Natural killer cell treated with Interleukin-12 subunit alpha and Interleukin-12 subunit beta and Interleukin-15 and Interleukin-18, amount 100 ng/mL, for 72 hours (primary cell): ENCODE results near the gene ZNF337. TPM values are rescaled to one million over a fixed set of nuclear protein-coding genes. Genes with fewer than 3 reads are reported as not detected.

Source experiments
- ATAC-seq, 2 donors: fragments of 150-1000 bp; cut with Tn5 transposase in 1 of 2; sonication (Bioruptor Pico), chemical (Tn5 transposase) in 1 of 2; 2 replicates each; pipeline ENCODE4 v1.10.0; 2021
- DNase-seq: peaks from one replicate; pipeline ENCODE4 v3.0.0; 2022; ENCODE audit warnings: low spot score
- H3K27ac Mint-ChIP-seq, 2 donors: 1 replicate in 1 of 2; 2 replicates in 1 of 2; pipeline ENCODE4 v1.8.0; 2022; ENCODE audit warnings: mixed read lengths in 2 of 2, mild to moderate bottlenecking in 1 of 2, moderate library complexity in 1 of 2
- H3K27me3 Mint-ChIP-seq, 2 donors: 1 replicate in 1 of 2; 2 replicates in 1 of 2; pipeline ENCODE4 v1.8.0; 2022; ENCODE audit warnings: mixed read lengths in 2 of 2
- H3K36me3 Mint-ChIP-seq: one replicate; pipeline ENCODE4 v1.8.0; 2022; ENCODE audit warnings: mixed read lengths
- H3K4me1 Mint-ChIP-seq, 2 donors: 1 replicate in 1 of 2; 2 replicates in 1 of 2; pipeline ENCODE4 v1.8.0; 2022; ENCODE audit warnings: low read depth in 2 of 2, mixed read lengths in 2 of 2, mild to moderate bottlenecking in 1 of 2
- H3K4me3 Mint-ChIP-seq: one replicate; pipeline ENCODE4 v1.8.0; 2022; ENCODE audit warnings: mixed read lengths
- H3K9me3 Mint-ChIP-seq: 2 replicates; pipeline ENCODE4 v1.8.0; 2022; ENCODE audit warnings: mixed read lengths
- total RNA-seq, 2 donors: library from RNA; stranded (reverse); gene quantifications; one replicate each; pipeline ENCODE4 v1.2.3, GENCODE V29; 2022

ZNF337 gene
- 10 to 100 TPM; 15.3 to 21.5 TPM for total RNA-seq

DNA sequence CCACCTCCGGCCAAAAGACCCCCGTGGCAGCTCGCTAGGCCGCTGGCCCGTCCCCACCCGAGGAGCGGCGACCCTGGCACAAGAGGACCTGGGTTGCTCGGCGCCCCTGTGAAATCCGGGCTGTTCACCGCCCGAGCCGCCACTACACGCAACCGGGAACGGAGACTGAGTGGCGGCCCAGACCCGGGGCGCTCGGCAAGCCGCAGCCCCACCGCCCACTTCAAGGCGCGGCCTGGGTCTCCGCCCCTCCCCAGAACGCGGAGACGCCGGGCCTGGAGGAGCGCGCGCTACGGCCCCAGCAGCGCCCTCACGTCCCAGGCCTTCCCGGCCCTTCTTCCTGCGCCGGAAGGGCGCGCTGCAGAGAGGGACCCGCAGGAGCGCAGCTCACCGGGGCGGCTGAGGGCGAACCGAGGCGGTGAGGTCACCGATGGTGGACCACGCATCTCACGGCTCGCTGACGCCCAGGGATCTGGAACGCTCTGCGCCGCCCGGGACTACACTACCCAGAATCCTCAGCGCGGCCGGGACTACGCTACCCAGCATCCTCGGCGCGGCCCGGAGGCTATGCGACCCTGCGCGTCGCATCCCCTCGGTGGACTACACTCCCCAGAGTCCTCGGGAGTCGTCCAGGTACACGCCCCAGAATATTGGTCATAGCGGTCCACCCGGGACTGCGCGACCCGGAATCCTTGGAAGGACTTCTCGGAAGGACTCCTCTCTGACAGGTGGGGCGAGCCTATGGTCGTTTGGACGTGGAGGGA is at the start of gene ZNF337:
TSS of gene ZNF337 (minus strand) at position 483 of the 761 bp plus-strand sequence. CDS start 10,436 bp downstream, outside the sequence.
- peaks cover 17% of the 10 kb centered on the region for H3K36me3 Mint-ChIP-seq
- H3K27ac Mint-ChIP-seq: peak within 1 kb of the TSS; percentile 78
- DNase-seq: peak; percentile 96
- peak; percentile 100 for ATAC-seq
- peaks cover 9 to 18% of the 10 kb centered on the region in 2 donors for H3K4me1 Mint-ChIP-seq
- no peaks in the 10 kb centered on the region for H3K9me3 Mint-ChIP-seq
- H3K4me3 Mint-ChIP-seq: peak within 1 kb of the TSS; percentile 96
- no peaks in the 10 kb centered on the region for H3K27me3 Mint-ChIP-seq

DNA sequence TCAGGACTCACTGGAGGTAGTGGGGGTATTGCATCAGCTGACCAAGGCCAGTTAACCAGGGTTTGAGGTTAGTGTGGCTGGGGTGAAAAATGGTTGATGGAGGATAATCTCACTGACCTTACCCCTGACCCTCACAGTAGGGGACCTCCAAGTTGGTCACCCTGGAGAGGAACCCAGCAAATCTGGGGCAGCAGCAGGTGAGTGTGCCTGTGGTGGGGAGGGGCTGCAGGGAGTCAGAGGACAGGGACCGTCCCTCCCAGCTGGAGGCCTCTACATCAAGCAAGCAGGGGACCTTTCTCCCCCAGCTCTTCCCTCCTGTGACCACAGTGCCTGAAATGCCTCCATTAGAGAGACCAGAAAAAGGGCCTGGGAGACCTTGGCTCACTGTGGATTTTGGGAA is 49.1 kb upstream of the ZNF337 start:
- peaks cover 2 to 3% of the 10 kb centered on the region in 2 donors for H3K4me1 Mint-ChIP-seq
- no peaks in the 10 kb centered on the region for H3K27me3 Mint-ChIP-seq
- H3K9me3 Mint-ChIP-seq: no peaks in the 10 kb centered on the region
- H3K4me3 Mint-ChIP-seq: no peak overlapping the region
- no peak overlapping the region for H3K27ac Mint-ChIP-seq
- no peaks in the 10 kb centered on the region for H3K36me3 Mint-ChIP-seq
- DNase-seq: no peak
- no peak for ATAC-seq

- Mint-ChIP-seq H3K4me1 (peaks cover 1 to 2% of the 10 kb centered on the region in 2 donors), H3K27ac (no peak overlapping the region), H3K9me3 (no peaks in the 10 kb centered on the region), H3K27me3 (no peaks in the 10 kb centered on the region), H3K4me3 (no peak overlapping the region), H3K36me3 (no peaks in the 10 kb centered on the region)
- DNase-seq (no peak), ATAC-seq (no peak)
Measured at GRCh38 chr20:25745100-25745499, 48.4 kb upstream of the ZNF337 start.

DNA sequence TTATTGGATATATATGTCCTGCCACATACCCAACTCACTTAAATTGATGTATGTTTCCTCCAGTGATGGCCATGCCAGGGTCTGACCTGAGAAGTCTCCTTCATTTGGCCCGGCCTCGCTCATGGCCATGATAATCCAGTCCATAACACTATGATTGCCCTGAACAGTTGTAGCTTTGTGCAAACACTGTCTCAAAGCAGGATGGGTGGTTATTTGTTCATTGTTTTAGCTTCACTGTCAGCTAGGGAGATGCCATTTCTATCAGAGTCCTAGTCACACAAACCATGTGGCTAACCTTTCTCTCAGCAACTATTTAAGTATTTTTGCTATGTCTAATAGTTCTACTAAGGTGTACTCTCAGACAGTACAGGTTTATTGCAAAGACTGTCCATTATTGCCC is 47.6 kb upstream of the ZNF337 start:
- ATAC-seq (no peak), DNase-seq (no peak)
- H3K9me3 Mint-ChIP-seq: no peaks in the 10 kb centered on the region
- no peaks in the 10 kb centered on the region for H3K27me3 Mint-ChIP-seq
- H3K4me1 Mint-ChIP-seq: peaks cover 9 to 10% of the 10 kb centered on the region in 2 donors
- no peak overlapping the region for H3K4me3 Mint-ChIP-seq
- H3K27ac Mint-ChIP-seq: no peak overlapping the region
- H3K36me3 Mint-ChIP-seq: no peaks in the 10 kb centered on the region

- no peak for DNase-seq
- H3K4me3 Mint-ChIP-seq: no peak overlapping the region
- H3K27ac Mint-ChIP-seq: no peak overlapping the region
- no peaks in the 10 kb centered on the region for H3K9me3 Mint-ChIP-seq
- H3K27me3 Mint-ChIP-seq: no peaks in the 10 kb centered on the region
- no peak for ATAC-seq
- H3K4me1 Mint-ChIP-seq: peaks cover 9 to 10% of the 10 kb centered on the region in 2 donors
- no peaks in the 10 kb centered on the region for H3K36me3 Mint-ChIP-seq
Measured at GRCh38 chr20:25741088-25741487, 44.4 kb upstream of the ZNF337 start.

- peak overlapping the region; percentile 1 to 52 for H3K27ac Mint-ChIP-seq
- H3K27me3 Mint-ChIP-seq: no peaks in the 10 kb centered on the region
- no peaks in the 10 kb centered on the region for H3K36me3 Mint-ChIP-seq
- H3K9me3 Mint-ChIP-seq: no peaks in the 10 kb centered on the region
- ATAC-seq (peak; percentile 74 to 84), DNase-seq (no peak)
- peak overlapping the region; percentile 9 for H3K4me3 Mint-ChIP-seq
- H3K4me1 Mint-ChIP-seq: peaks cover 9 to 10% of the 10 kb centered on the region in 2 donors
Measured at GRCh38 chr20:25739615-25740320, 43.1 kb upstream of the ZNF337 start.

- Mint-ChIP-seq H3K4me1 (peaks cover 9 to 10% of the 10 kb centered on the region in 2 donors), H3K27ac (no peak overlapping the region), H3K9me3 (no peaks in the 10 kb centered on the region), H3K4me3 (no peak overlapping the region), H3K36me3 (no peaks in the 10 kb centered on the region), H3K27me3 (no peaks in the 10 kb centered on the region)
- DNase-seq: no peak
- no peak for ATAC-seq
Measured at GRCh38 chr20:25738198-25738597, 41.5 kb upstream of the ZNF337 start.

DNA sequence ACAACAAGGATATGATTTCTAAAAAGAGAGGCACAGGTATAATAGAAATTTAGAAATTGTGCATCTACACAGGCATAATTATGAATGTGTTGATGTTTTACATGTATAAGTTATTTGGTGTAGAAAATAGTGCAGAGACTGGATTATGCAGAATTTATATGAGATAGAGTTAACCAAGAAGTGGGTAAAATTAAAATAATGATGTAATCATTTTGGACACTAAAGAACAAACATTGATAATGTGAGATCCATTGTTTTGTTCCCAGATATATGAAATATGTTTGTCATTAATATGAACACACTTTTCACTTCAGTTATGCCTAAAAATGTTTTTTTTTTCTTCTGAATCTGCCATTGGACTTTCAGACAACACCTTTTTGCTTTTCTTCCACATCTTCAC is 37.2 kb upstream of the ZNF337 start:
- no peak overlapping the region for H3K4me3 Mint-ChIP-seq
- H3K27me3 Mint-ChIP-seq: no peaks in the 10 kb centered on the region
- H3K9me3 Mint-ChIP-seq: no peaks in the 10 kb centered on the region
- DNase-seq (no peak), ATAC-seq (no peak)
- no peak overlapping the region for H3K27ac Mint-ChIP-seq
- H3K36me3 Mint-ChIP-seq: no peaks in the 10 kb centered on the region
- H3K4me1 Mint-ChIP-seq: no peaks in the 10 kb centered on the region

DNA sequence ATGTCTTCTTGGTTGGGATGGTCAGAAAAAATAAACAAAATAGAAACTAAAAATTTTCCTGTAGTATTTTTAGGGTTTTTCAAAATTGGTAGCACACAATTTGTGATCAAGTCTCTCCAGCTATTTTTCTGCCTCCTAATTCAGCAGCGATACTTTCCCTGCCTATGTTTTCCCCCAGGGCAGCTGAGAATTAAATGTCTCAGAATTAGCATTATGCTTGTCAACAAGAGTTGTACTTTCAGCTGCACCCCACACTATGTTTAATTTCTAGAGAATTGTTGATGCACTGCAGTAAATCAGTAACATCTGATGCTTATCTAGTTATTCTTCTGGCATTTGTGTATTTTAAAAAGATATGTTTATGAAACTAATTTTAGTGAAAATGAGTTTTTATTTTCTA is 34.2 kb upstream of the ZNF337 start:
- Mint-ChIP-seq H3K27ac (no peak overlapping the region), H3K4me3 (no peak overlapping the region), H3K27me3 (no peaks in the 10 kb centered on the region), H3K4me1 (peaks cover 3 to 5% of the 10 kb centered on the region in 2 donors), H3K36me3 (peaks cover 12% of the 10 kb centered on the region), H3K9me3 (peaks cover 11% of the 10 kb centered on the region)
- ATAC-seq (no peak), DNase-seq (no peak)

- ATAC-seq: no peak
- peaks cover 4 to 17% of the 10 kb centered on the region in 2 donors for H3K4me1 Mint-ChIP-seq
- H3K27me3 Mint-ChIP-seq: no peaks in the 10 kb centered on the region
- peaks cover 37% of the 10 kb centered on the region for H3K36me3 Mint-ChIP-seq
- no peak overlapping the region for H3K27ac Mint-ChIP-seq
- no peak overlapping the region for H3K4me3 Mint-ChIP-seq
- H3K9me3 Mint-ChIP-seq: peaks cover 11% of the 10 kb centered on the region
- no peak for DNase-seq
Measured at GRCh38 chr20:25726357-25726756, 29.7 kb upstream of the ZNF337 start.

GRCh38 chr20:25725639-25726038 is 29.0 kb upstream of the ZNF337 start:
- H3K4me3 Mint-ChIP-seq: no peak overlapping the region
- peaks cover 4 to 17% of the 10 kb centered on the region in 2 donors for H3K4me1 Mint-ChIP-seq
- H3K27me3 Mint-ChIP-seq: no peaks in the 10 kb centered on the region
- H3K27ac Mint-ChIP-seq: no peak overlapping the region
- DNase-seq: no peak
- H3K9me3 Mint-ChIP-seq: peaks cover 11% of the 10 kb centered on the region
- peaks cover 37% of the 10 kb centered on the region for H3K36me3 Mint-ChIP-seq
- ATAC-seq: no peak

- no peak for DNase-seq
- no peak for ATAC-seq
- H3K4me1 Mint-ChIP-seq: peaks cover 10 to 17% of the 10 kb centered on the region in 2 donors
- H3K27ac Mint-ChIP-seq: no peak overlapping the region
- peaks cover 37% of the 10 kb centered on the region for H3K36me3 Mint-ChIP-seq
- H3K4me3 Mint-ChIP-seq: no peak overlapping the region
- H3K27me3 Mint-ChIP-seq: no peaks in the 10 kb centered on the region
- H3K9me3 Mint-ChIP-seq: peaks cover 11% of the 10 kb centered on the region
Measured at GRCh38 chr20:25723975-25724374, 27.3 kb upstream of the ZNF337 start.

- Mint-ChIP-seq H3K27ac (no peak overlapping the region), H3K36me3 (peaks cover 41% of the 10 kb centered on the region), H3K4me3 (no peak overlapping the region), H3K9me3 (peaks cover 6% of the 10 kb centered on the region), H3K27me3 (no peaks in the 10 kb centered on the region), H3K4me1 (peaks cover 6% of the 10 kb centered on the region in 2 donors)
- ATAC-seq (no peak), DNase-seq (no peak)
Measured at GRCh38 chr20:25720285-25720684, 23.6 kb upstream of the ZNF337 start.
